GM21528 (cell line): ENCODE data around the gene TEAD4.

Experiments
- ATAC-seq: cut with Tn5 transposase; IDR thresholded peaks from one replicate; pipeline ENCODE4 v1.9.1; 2021; ENCODE audit warnings: mild to moderate bottlenecking, moderate library complexity; ENCODE audit not compliant: unreplicated experiment, low FRiP score

TEAD4 gene

DNA sequence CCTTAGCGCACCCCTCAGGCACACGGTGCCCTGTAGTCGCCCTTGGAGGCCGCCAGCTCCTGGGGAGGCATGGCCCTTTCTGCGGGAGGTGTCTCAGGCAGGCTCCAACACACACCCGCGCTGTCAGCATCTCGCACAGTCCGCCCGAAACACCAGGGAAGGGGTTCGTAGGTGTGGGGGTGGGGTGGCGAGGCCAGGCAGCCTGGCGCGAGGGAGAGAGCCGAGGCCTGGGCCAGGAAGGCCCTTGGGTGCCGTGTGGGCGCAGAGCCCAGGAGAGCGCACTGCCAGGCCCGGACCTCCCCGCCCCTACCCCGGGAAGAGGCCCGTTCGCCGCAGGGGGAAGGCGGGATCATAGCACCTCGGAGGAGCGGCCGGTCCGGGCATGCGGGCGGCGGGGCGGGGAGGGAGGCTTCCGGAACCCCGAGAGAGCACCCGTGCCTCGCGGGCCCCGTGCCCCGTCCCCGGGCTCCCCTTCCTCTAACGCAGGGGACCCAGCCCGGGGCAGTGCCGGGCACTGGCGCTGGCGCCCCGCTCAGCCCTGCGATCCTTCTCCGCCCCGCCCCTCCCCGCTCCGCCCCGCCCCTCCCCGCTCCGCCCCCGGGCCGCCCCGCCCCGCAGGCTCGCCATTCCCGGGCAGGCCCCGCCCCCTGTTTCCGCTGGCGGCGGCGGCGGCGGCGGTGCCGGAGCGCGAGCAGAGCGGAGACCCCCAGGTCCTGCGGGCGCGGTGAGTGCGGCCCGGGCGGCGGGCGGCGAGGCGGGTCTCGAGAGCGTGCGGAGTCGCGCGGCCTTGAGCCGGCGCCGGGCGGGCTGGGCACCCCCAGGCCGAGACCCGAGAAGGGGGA, 117.8 kb downstream of the TEAD4 start, which contains the start of gene TSPAN9:
TSPAN9 (plus strand) TSS at position 650 of the 842 bp plus-strand sequence. CDS start 123,815 bp downstream, outside the sequence.
- peak; percentile 64 for ATAC-seq

DNA sequence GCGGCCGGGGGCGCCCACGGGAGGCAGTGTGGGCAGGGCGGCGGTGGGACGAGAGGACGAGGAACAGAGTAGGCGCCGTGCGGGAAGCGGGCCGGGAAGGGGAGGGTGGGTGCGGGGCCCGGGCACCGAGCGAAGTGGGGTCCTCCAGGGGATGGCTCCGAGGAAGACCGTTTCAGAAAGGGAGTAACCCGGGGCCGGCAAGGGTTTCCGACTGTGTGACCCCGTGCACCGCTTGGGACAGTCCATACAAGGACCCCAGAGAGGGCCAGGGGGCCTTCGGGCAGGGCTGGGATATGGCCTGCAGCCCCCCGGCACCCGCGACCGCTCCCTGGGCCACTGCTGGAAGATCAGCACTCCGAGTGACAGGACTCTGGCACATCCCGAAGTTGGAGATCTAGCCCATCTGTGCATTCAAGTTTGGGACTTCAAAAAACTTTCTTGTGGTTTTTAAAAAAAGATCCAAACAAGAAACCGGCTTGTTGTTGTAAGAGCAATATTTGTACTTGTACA, 118.4 kb downstream of the TEAD4 start:
- ATAC-seq, result no peak

DNA sequence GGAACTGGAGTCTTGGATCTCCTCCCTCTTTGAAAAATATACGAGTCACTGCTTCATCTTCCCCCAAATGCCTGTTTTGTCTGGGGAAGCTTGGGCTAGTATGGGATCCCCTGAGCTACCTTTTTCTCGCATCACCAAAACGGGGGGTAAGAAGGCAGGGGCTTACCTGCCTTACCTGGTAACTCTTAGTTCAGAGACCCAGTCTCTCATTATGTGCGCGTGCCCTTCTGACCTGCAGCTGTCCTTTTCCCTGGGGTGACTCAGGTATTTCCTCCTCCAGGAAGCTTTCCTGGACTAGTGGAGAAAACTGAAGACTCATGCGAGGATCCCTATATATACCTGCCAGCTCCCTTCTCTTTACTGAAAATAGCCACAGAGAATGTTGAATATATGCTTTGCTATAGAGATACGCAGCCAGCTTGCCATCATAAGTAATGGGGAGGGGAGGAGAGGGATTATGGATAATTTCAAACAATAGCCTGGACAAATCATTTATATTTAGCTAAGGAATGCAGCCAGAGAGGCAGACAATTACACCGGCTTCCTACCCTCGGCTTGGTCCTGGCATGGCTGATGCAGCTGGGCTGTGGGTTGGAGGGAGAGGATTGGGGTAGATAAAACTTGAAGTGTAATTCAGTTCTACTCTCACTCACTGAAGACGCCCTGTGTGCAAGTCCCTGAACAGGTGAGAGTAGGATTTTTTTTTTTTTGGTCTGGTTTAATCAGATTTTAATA, 119.1 kb downstream of the TEAD4 start:
- ATAC-seq, result no peak

DNA sequence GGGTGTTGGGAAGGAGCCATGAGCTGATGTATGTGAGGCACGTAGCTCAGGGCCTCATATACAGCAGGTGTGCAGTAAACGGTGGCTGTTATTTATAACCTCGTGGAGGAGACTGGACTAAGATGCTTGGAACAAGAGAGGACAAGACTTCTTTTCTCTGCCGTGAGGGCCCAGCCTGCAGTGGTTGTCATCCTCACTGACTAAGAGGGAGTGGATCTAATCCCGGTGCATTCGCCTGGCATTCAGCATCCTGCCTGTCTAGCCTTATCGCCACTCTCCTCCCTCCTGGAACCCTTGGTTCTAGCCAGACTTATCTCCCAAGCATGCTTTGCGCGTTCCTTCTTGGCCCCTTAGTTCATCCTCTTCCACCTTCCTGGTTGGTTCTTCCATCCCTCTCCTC, 121.9 kb downstream of the TEAD4 start:
- no peak for ATAC-seq

DNA sequence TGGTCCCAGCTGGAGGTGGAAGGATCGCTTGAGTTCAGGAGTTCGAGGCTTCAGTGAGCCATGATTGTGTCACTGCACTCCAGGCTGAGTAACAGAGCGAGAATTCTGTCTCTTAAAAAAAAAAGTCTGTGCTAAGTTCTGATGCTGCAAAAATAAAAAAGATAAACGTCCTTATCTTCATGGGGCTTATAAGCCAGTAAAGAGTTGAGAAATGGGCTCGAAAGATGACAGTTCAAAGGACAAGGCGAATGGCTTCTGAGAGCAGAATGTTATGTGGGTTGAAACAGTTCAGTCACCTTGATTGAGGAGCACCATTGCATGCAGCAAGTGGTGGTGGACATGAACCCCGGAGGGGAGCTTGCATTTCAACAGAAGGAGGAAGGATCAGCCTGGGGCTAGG, 122.7 kb downstream of the TEAD4 start:
- no peak for ATAC-seq

DNA sequence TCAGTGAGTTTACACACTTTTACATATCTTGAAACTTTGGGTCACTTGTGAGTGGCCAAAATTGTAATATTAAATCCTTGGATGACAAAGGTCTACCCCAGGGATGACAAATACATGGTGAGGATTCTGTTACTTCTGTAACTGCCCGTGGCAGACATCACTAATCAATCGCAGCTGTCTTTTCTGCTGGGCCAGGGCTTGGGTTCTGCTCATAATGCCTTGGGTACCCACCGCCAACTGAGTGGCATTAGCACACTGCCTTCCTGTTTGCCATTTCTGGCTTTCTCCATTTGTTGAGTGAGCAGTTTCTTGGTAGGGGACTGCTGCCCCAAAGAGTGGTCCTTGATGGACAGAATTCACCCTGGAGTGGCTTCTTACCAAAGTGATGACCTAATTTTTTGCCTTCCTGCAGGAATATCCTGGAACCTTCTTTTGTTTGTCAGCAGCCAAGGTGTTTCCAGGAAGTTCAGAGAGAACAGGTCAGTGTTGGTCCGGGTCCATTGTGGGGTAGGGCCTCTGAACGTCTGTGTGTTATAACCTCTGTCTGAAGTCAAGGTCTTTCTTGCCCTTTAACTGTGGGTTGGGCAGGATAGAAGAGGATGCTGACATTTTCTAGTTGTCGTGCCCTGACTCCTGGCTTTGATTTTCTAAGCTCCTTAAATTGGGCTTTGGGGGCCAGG, 124.2 kb downstream of the TEAD4 start:
- ATAC-seq, result no peak

DNA sequence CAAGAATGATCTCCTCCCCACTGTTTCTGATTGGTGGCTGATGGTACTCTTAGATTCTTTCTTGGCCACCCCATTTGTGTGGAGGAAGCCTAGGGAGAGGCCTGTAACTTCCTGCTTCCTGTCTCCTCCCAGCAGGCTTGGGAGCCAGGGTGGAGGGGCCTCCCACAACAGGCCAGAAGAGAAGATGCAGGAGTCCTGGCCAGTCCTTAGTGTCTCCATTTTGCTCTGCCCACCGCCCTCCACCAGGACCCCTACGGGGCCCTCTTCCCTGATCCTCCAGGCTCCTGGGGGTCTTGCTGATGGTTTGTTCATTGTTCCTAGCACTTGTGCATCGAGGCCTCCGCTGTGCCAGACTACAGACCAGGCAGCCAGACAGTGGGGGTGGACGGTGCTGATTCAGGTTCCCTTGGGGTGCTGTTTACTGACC, 124.7 kb downstream of the TEAD4 start:
- no peak for ATAC-seq

DNA sequence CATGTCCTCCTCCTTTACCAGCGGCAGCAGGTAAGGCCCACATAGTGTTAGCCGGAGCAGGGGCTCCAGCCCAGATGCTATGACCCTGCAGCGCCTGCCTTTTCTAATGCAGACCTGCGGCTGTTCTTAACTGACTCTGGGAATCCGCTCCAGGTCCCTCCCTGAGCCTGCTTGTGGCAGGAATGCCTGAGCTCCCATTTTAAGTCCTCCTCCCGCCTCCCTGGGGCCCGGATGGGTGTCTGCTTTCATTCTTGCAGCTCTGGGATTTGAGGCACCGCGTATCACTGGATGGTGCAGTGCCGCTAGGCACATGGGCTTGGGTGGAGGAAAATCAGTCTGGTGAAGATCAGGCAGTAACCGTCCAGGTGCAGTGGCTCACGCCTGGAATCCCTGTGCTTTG, 125.5 kb downstream of the TEAD4 start:
- no peak for ATAC-seq

DNA sequence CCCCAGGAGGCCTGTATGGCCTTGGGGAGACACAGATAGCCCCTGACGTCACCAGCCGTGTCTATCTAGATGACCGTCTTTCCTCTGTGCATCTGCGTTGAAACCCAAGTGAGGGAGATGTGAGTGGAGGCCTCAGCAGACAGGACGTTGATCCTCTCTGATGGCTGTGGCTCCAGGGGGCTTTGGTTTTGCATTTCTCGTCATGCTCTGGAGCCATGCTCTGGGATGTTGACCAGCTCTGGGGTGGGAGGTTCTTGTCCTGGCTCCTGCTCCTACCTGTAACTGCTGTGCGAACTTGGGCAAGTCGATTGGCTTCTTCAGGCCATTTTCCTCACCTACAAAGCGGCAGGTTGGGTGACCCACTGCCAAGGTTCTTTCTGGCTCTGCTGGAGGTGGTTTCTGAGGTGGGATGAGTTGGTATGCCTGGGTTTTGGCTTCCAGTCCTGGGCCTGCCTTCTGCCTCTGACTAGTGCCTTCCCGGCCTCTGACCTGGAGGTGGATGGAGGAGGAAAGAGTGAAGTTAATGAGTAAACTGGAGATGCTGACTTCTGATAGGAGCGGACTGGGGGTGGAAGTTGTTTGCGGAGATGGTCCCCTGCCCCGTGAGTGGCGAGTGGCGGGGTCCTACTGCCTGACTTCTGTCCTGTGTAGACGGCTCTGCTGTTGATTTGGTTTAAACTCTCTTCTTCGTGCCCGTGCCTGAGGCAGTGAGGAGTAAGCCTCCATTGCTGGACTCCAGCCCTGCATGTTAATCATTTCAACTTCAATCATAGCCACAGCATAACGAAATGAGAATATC, 126.3 kb downstream of the TEAD4 start:
- no peak for ATAC-seq

DNA sequence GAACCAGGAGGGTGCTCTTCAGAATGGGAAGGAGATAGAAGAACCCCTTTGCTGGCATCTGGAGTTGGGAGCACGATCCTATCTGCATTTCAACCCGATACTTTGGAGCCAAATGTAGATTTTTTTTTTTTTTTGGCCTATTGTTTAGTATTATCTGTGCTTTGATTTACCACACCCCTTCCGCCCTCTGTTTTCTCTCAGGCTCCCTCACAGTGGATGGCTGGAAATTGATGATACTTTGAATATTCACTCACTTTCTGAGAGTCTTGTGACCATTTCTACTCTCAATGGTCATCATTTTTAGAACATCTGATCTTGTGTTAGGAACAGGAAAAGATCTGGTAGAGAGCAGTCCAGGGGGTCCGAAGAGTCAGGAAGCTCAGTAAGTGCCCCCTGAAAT, 127.0 kb downstream of the TEAD4 start:
- ATAC-seq, result no peak

DNA sequence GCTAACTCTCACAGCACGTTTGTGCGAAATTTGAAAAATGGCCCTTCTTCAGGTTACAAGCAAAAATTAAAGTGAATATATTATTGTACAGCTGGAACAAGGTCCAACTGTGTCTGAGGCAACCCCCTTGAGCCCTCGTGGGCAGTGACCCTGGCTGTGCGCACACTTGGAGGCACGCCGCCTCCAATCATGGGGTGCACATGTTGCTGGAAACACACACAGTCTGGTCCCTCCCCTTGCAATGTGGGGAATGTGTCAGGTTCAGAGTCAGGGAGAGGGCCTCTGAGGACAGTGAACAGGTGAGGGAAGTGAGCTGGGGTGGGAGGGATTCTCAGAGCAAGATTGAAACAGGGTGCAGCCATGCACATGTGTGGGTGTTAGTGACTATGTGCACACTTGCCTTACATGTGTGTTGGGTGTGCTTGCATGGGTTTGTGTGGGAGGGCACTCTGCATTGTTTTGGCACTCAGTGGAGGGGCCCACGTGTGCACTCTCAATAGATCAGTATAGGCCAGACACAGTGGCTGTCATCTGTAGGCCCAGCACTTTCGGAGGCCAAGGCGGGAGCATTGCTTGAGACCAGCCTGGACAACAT, 127.6 kb downstream of the TEAD4 start:
- ATAC-seq, result no peak

DNA sequence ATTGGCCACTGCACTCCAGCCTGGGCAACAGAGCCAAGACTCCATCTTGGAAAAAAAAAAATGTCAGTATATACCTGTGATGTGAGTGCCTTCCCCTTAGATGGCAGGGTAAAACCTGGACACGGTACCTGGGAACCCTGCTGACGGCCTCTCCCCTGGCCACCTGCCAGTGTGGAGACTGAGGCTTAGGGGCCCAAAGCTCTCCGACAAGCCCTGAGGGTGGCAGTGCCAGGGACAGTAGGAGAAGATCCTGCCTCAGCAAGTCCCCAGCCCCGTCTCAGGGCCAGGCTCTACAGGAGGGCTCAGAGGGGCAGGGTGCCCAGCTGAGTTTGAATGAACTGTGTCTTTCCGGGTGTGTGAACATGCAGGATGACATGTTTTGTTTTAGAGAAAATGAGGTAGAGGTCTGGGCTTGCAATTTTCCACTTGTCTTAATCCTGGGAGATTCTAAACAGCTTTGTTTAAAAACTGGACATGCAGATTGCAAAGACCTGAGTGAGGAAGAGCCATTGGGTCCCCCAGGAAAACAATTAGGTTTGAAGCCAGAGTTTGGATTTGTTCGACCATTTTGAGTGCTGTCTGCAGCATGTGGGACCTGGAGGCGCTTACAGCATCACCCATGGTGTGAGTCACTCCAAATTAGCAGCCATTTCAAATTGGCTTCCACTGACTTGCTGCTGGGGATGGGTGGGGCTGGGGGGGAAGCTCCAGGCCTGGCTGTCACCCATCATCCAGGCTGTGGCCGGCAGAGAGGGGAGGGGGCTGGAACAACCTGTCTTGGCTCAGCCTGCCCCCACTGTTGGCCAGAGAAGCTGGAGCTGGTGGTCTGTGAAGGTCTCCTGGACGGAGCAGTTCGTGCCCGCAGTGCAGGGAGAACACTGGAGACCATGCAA, 128.8 kb downstream of the TEAD4 start:
- ATAC-seq, result no peak

DNA sequence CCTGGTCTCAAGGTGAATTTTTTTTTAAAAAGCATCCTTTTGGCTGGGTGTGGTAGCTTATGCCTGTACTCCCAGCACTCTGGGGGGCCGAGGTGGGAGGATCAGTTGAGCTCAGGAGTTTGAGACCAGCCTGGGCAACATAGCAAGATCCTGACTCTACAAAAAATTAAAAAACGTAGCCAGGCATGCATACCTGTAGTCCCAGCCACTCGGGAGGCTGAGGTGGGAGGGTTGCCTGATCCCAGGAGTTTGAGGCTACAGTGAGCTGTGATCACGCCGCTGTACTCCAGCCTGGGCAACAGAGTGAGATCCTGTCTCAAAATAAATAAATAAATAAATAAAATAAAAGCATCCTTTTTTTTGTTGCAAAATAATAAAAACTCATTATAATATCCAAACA, 130.4 kb downstream of the TEAD4 start:
- ATAC-seq, result no peak
